CD14-positive monocyte (primary cell): ENCODE data around the gene FRS2. TPM values are rescaled to one million over a fixed set of nuclear protein-coding genes. Genes with fewer than 3 reads are reported as not detected.

Experiments used
- DNase-seq, 3 donors: peaks; one replicate each; pipeline ENCODE4 v3.0.0-alpha.2; 2011 to 2022
- H2AFZ ChIP-seq: 2 replicates; pipeline ENCODE4 v1.6.0; 2012; ENCODE audit warnings: mild to moderate bottlenecking, low read depth, low read length, inconsistent platforms; ENCODE audit not compliant: insufficient read depth, poor library complexity, severe bottlenecking
- H3K27ac ChIP-seq, 2 donors: 1 replicate in 1 of 2; 2 replicates in 1 of 2; pipeline ENCODE4 v1.5.1; 2012 to 2013; ENCODE audit warnings: low read length in 2 of 2, control low read depth in 1 of 2, inconsistent platforms in 1 of 2, low read depth in 1 of 2, mild to moderate bottlenecking in 1 of 2
- H3K27me3 ChIP-seq, 2 donors: one replicate each; pipeline versions ENCODE4 v1.6.0 to v1.6.1; 2011 to 2013; ENCODE audit warnings: low read length in 2 of 2; ENCODE audit not compliant: control insufficient read depth in 2 of 2, insufficient read depth in 2 of 2
- H3K36me3 ChIP-seq, 2 donors: replicated peaks in 1 of 2; 1 replicate in 1 of 2; 2 replicates in 1 of 2; pipeline versions ENCODE4 v1.5.1 to v1.6.1; 2012 to 2013; ENCODE audit warnings: low read length in 2 of 2, control low read depth in 1 of 2, inconsistent platforms in 1 of 2, mild to moderate bottlenecking in 1 of 2; ENCODE audit not compliant: insufficient read depth in 2 of 2, control insufficient read depth in 1 of 2
- H3K4me1 ChIP-seq, 2 donors: 1 replicate in 1 of 2; 2 replicates in 1 of 2; pipeline versions ENCODE4 v1.5.1 to v1.6.1; 2012 to 2013; ENCODE audit warnings: low read length in 2 of 2, control low read depth in 1 of 2, inconsistent platforms in 1 of 2, mild to moderate bottlenecking in 1 of 2, moderate library complexity in 1 of 2; ENCODE audit not compliant: insufficient read depth in 2 of 2, control insufficient read depth in 1 of 2
- H3K4me2 ChIP-seq: replicated peaks from 2 replicates; pipeline ENCODE3; 2012; ENCODE audit warnings: low read length, moderate library complexity, mild to moderate bottlenecking; ENCODE audit not compliant: poor library complexity, severe bottlenecking; ENCODE audit errors: extremely low read depth
- H3K4me3 ChIP-seq, 3 experiments: fragments of 200-600 bp in 1 of 3; sonication (generic) in 1 of 3; replicated peaks in 1 of 3; 1 replicate in 2 of 3; 2 replicates in 1 of 3; pipeline ENCODE4 v1.5.1; 2011 to 2013; ENCODE audit warnings: low read length in 3 of 3, mild to moderate bottlenecking in 3 of 3, control low read depth in 2 of 3, low read depth in 2 of 3, inconsistent platforms in 1 of 3, moderate library complexity in 1 of 3
- H3K79me2 ChIP-seq: 2 replicates; pipeline ENCODE4 v1.6.0; 2012; ENCODE audit warnings: mild to moderate bottlenecking, control low read depth, inconsistent platforms, low read length, moderate library complexity; ENCODE audit not compliant: insufficient read depth
- H3K9ac ChIP-seq: 2 replicates; pipeline ENCODE4 v1.6.0; 2017; ENCODE audit warnings: low read length, mild to moderate bottlenecking; ENCODE audit not compliant: insufficient read depth, poor library complexity, severe bottlenecking
- H3K9me3 ChIP-seq, 2 donors: replicated peaks in 1 of 2; 1 replicate in 1 of 2; 2 replicates in 1 of 2; pipeline versions ENCODE4 v1.5.1 to v1.6.1; 2012 to 2013; ENCODE audit warnings: low read length in 2 of 2, control low read depth in 1 of 2; ENCODE audit not compliant: control insufficient read depth in 1 of 2, insufficient read depth in 1 of 2
- H4K20me1 ChIP-seq: 2 replicates; pipeline ENCODE4 v1.6.0; 2012; ENCODE audit warnings: mild to moderate bottlenecking, low read length, control low read depth, moderate library complexity; ENCODE audit not compliant: insufficient read depth
- H3K27ac Mint-ChIP-seq, 7 donors: one replicate each; pipeline ENCODE4 v1.8.0; 2020; ENCODE audit warnings: mild to moderate bottlenecking in 7 of 7, mixed read lengths in 7 of 7, moderate library complexity in 6 of 7, inconsistent platforms in 2 of 7
- H3K27me3 Mint-ChIP-seq, 3 donors: one replicate each; pipeline ENCODE4 v1.8.0; 2021 to 2022; ENCODE audit warnings: low read depth in 3 of 3, mild to moderate bottlenecking in 3 of 3, mixed read lengths in 3 of 3, moderate library complexity in 3 of 3, inconsistent platforms in 1 of 3
- H3K36me3 Mint-ChIP-seq, 2 donors: one replicate each; pipeline ENCODE4 v1.8.0; 2020; ENCODE audit warnings: mixed read lengths in 2 of 2, inconsistent platforms in 1 of 2, mild to moderate bottlenecking in 1 of 2
- H3K4me1 Mint-ChIP-seq: one replicate; pipeline ENCODE4 v1.8.0; 2020; ENCODE audit warnings: mild to moderate bottlenecking, mixed read lengths
- H3K4me3 Mint-ChIP-seq, 2 donors: one replicate each; pipeline ENCODE4 v1.8.0; 2020; ENCODE audit warnings: mild to moderate bottlenecking in 2 of 2, mixed read lengths in 2 of 2, moderate library complexity in 1 of 2
- H3K9me3 Mint-ChIP-seq, 7 donors: one replicate each; pipeline ENCODE4 v1.8.0; 2020 to 2022; ENCODE audit warnings: mixed read lengths in 7 of 7, mild to moderate bottlenecking in 6 of 7, moderate library complexity in 6 of 7, inconsistent platforms in 2 of 7
- WGBS: methylation state at CpG from one replicate; pipeline ENCODE4 v1.1.5; 2013; ENCODE audit warnings: missing lambda C conversion rate; ENCODE audit not compliant: insufficient coverage; 5-methylcytosine and 5-hydroxymethylcytosine counted together
- intact Hi-C, 2 donors: fragments of 100-400 bp; cut with micrococcal nuclease; formaldehyde crosslinking; loops; one replicate each; pipeline versions ENCODE4 v1.15.0 to v1.15.1; 2023
- polyA plus RNA-seq, 3 donors: library from polyadenylated mRNA; depleted of rRNA in 1 of 3; unstranded in 2 of 3; stranded (reverse) in 1 of 3; fragments of 300-500 nt in 2 of 3; fragments of >200 nt in 1 of 3; fragmentation: Illumina TruSeq in 2 of 3; gene quantifications; 1 replicate in 2 of 3; 2 replicates in 1 of 3; pipeline ENCODE4 v1.2.3, GENCODE V29; 2012 to 2021
- TF ChIP-seq, protein P1 (sequence below): fragments of 200-600 bp; IDR thresholded peaks from one replicate; pipeline ENCODE4 v1.8.0; 2022; ENCODE audit warnings: antibody characterized with exemption, mild to moderate bottlenecking

The FRS2 gene
- polyA plus RNA-seq, 3 donors = 6.8 to 13.6 (median 13.0) TPM

GRCh38 chr12:69544087-69544486 lies 73.9 kb downstream of the FRS2 start:
- no CpG with 5 or more reads among the region's 1 CpG for WGBS
- no peaks in the 10 kb centered on the region for H3K79me2 ChIP-seq
- intact Hi-C loops = no loop called here
- no peak overlapping the region for H3K4me2 ChIP-seq
- peaks cover 6 to 30% of the 10 kb centered on the region in 2 donors for H3K36me3 ChIP-seq
- peaks cover 4 to 13% of the 10 kb centered on the region in 2 donors for H3K9me3 ChIP-seq
- H3K4me1 ChIP-seq = no peaks in the 10 kb centered on the region
- H3K27me3 ChIP-seq = no peaks in the 10 kb centered on the region
- no peak overlapping the region for H3K9ac ChIP-seq
- H2AFZ ChIP-seq = no peak overlapping the region
- H3K9me3 Mint-ChIP-seq = peaks cover 8 to 20% (median 17%) of the 10 kb centered on the region in 7 donors
- H3K4me3 Mint-ChIP-seq = no peak overlapping the region
- H3K4me3 ChIP-seq = no peak overlapping the region
- DNase-seq = no peak
- peaks cover 18 to 25% of the 10 kb centered on the region in 2 donors for H3K36me3 Mint-ChIP-seq
- no peaks in the 10 kb centered on the region for H3K27me3 Mint-ChIP-seq
- H3K27ac ChIP-seq = no peak overlapping the region
- H3K27ac Mint-ChIP-seq = no peak overlapping the region
- TF ChIP-seq, protein P1, sequence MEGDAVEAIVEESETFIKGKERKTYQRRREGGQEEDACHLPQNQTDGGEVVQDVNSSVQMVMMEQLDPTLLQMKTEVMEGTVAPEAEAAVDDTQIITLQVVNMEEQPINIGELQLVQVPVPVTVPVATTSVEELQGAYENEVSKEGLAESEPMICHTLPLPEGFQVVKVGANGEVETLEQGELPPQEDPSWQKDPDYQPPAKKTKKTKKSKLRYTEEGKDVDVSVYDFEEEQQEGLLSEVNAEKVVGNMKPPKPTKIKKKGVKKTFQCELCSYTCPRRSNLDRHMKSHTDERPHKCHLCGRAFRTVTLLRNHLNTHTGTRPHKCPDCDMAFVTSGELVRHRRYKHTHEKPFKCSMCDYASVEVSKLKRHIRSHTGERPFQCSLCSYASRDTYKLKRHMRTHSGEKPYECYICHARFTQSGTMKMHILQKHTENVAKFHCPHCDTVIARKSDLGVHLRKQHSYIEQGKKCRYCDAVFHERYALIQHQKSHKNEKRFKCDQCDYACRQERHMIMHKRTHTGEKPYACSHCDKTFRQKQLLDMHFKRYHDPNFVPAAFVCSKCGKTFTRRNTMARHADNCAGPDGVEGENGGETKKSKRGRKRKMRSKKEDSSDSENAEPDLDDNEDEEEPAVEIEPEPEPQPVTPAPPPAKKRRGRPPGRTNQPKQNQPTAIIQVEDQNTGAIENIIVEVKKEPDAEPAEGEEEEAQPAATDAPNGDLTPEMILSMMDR = no peak
- no peaks in the 10 kb centered on the region for H3K4me1 Mint-ChIP-seq
- H4K20me1 ChIP-seq = no peaks in the 10 kb centered on the region

DNA sequence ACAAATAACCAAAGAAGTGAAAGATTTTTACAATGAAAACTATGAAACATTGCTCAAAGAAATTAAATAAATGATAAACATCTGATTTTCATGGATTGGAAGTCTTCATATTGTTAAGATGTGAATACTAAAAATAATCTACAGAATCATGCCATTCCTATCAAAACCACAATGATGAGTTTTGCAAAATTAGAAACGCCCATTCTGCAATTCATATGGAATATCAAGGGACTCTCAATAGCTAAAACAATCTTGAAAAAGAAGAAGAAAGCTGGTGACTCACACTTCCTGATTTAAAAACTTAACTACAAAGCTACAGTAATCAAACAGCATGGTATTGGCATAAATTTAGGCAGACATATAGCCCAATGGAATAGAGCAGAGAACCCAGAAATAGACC lies 74.9 kb downstream of the FRS2 start:
- DNase-seq = no peak
- no peak overlapping the region for H3K4me3 Mint-ChIP-seq
- H3K9me3 Mint-ChIP-seq = peaks cover 8 to 20% (median 17%) of the 10 kb centered on the region in 7 donors
- intact Hi-C loops = no loop called here
- Histone ChIP-seq H3K4me1 (no peaks in the 10 kb centered on the region), H3K9ac (no peak overlapping the region), H2AFZ (no peak overlapping the region), H3K4me3 (no peak overlapping the region), H3K27me3 (no peaks in the 10 kb centered on the region), H3K27ac (no peak overlapping the region), H3K9me3 (peaks cover 4 to 13% of the 10 kb centered on the region in 2 donors), H3K36me3 (peaks cover 6 to 30% of the 10 kb centered on the region in 2 donors), H3K79me2 (no peaks in the 10 kb centered on the region), H3K4me2 (no peak overlapping the region), H4K20me1 (no peaks in the 10 kb centered on the region)
- no peaks in the 10 kb centered on the region for H3K4me1 Mint-ChIP-seq
- TF ChIP-seq, protein P1 = no peak
- H3K27me3 Mint-ChIP-seq = no peaks in the 10 kb centered on the region
- no CpG with 5 or more reads among the region's 1 CpG for WGBS
- peaks cover 15 to 20% of the 10 kb centered on the region in 2 donors for H3K36me3 Mint-ChIP-seq
- H3K27ac Mint-ChIP-seq = no peak overlapping the region
